DMS 273 treated with DMSO at 0.1 percent for 48 hours (cell line): ENCODE data around the gene MINDY2.

Experiments used
- DNase-seq: peaks from one replicate; lab custom pipeline; 2025; lab: John Stamatoyannopoulos, UW

MINDY2 gene

DNA sequence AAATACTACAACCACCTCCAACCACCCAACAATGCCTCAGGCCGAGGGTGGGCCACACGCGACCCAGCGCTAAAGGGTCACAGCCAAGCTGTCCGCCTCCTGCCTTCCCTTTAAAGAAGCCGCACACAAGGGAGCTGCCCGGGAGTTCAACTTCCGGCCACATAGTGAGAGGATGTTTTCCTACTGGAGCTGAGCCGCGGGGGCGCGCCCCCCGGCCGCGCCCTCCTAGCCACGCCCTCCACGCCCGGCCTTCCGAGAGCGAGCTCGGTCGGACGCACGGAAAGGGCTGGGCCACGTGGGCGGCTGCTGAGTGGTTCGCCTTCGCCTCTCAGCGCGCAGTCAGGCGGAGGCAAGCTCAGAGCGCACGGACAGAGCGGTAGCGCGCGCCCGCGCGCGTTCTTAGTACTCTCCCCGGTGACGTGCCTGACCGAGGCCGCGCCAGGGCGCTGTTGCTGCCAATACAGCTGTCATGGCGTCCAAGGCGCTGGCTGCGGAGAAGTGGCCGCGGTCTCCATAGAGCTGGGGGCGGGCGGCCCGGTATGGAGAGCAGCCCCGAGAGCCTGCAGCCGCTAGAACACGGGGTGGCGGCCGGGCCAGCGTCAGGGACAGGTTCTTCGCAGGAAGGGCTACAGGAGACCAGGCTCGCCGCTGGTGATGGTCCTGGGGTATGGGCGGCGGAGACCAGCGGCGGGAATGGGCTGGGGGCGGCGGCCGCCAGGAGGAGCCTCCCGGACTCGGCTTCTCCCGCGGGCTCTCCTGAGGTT lies at the start of gene MINDY2:
Gene MINDY2, plus strand, starts transcription at position 446 of the 764 bp plus-strand sequence. Its CDS starts 94 bp downstream, at position 540.
- DNase-seq = peak; percentile 89

GRCh38 chr15:58724466-58724865 lies 46.6 kb upstream of the MINDY2 start:
- no peak for DNase-seq

DNA sequence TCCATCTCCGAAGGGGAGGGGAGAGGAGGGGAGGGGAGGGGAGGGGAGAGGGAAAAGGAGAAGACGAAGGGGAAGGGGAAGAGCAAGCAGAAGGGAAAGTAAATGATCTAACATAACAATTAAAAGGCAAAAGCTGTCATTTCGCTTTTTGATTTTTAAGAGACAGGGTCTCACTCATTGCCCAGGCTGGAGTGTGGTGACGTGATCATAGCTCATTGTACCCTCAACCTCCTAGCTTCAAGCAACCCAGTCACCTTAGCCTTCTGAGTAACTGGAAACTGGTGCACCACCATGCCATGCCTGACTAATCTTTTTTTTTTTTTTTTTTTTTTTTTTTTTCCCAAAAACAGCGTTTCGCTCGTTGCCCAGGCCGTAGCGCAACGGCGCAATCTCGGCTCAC lies 44.2 kb upstream of the MINDY2 start:
- DNase-seq = no peak

DNA sequence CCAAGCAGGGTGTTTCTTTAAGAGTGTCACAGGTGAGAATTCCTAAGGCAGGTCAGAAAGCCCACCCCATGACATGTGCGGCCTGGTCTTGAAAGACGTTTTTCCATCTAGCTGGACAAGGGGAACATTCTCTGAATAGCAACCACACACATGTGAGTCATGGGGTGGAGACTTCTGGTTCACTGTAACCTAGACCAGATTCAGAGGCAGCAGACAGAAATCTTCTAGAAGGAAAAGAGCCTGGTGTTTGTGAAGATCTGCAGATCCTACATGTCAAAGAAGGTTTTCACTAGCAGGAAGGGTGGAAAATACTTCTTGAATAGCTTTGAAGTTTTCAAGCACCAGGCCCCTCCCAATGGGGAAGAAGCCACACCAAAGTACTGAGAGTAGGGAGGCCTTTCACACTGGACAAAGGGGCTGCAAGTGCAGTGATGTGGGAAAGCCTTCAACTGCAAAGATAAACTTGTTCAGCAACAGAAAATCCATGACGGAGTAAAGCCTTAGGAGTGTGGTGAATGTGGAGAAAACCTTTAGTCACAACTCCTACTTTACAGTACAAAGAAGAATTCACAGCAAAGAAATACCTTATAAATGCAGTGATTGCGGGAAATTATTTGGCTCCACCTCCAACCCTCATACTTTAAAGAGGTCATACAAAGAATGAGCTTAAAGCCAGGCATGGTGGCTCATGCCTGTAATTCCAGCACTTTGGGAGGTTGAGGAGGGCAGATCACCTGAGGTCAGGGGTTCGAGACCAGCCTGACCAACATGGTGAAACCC lies 39.2 kb upstream of the MINDY2 start:
- DNase-seq = no peak

- DNase-seq = no peak
Observed at GRCh38 chr15:58732625-58733363, 38.3 kb upstream of the MINDY2 start.

DNA sequence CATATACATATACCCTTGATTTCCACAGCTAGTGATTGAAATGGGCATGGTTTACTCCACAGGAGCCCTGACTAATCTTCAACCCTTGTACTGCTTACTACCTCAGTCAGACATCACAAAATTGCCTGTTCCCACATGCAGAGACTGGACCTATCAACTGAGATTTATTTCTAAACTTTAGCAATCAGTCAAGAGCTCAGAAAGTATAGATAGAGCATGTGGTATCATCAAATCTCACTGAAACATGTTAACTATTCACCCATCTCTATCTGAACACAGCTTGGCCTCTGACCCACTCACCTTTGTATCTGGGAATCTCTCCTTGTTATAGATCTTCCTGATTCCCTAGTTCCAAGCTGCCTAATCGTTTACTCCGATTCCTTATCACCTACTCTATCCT lies 36.2 kb upstream of the MINDY2 start:
- no peak for DNase-seq

- no peak for DNase-seq
Observed at GRCh38 chr15:58736018-58736643, 35.0 kb upstream of the MINDY2 start.

DNA sequence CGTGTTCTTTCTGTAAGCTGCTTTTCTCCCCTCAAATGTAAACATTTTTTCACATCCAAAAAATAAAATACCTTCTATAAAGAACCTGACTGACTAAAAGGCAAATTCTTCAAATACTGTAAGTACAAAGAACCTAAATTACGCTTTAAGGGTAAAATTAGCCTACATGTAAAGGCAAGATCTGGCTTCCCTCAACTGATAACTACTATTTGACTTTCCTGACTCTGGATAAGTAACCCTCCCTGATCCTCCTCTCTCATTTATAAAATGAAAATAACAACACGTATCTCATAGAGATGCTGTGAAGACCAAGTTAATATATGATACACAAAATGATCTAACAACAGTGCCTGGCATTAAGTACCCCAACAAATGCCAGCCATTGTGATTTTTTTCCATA lies 33.8 kb upstream of the MINDY2 start:
- DNase-seq = no peak

- DNase-seq = no peak
Observed at GRCh38 chr15:58738046-58738707, 32.9 kb upstream of the MINDY2 start.

- no peak for DNase-seq
Observed at GRCh38 chr15:58740436-58740835, 30.7 kb upstream of the MINDY2 start.

DNA sequence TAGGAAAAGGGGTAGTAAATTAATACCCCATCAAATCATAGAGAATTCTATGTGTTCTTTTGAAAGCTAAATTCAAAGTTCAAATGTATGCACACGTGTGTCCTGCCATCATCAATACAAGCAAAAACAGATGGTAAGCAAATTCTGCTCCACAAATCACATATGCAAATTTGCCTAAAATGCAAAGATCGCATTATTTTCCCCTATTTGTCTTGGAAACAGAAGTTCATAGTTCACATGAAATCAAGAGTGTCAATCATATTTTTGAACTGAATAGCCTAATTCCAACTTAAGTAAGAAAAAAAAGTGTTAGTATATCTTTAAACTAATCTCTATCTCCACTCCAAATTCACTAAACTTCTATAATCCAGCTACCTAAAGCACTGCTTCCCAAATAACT lies 30.1 kb upstream of the MINDY2 start:
- DNase-seq = no peak

GRCh38 chr15:58742022-58742813 lies 28.9 kb upstream of the MINDY2 start:
- no peak for DNase-seq

- no peak for DNase-seq
Observed at GRCh38 chr15:58742819-58743502, 28.1 kb upstream of the MINDY2 start.

GRCh38 chr15:58746174-58746573 lies 24.9 kb upstream of the MINDY2 start:
- no peak for DNase-seq

DNA sequence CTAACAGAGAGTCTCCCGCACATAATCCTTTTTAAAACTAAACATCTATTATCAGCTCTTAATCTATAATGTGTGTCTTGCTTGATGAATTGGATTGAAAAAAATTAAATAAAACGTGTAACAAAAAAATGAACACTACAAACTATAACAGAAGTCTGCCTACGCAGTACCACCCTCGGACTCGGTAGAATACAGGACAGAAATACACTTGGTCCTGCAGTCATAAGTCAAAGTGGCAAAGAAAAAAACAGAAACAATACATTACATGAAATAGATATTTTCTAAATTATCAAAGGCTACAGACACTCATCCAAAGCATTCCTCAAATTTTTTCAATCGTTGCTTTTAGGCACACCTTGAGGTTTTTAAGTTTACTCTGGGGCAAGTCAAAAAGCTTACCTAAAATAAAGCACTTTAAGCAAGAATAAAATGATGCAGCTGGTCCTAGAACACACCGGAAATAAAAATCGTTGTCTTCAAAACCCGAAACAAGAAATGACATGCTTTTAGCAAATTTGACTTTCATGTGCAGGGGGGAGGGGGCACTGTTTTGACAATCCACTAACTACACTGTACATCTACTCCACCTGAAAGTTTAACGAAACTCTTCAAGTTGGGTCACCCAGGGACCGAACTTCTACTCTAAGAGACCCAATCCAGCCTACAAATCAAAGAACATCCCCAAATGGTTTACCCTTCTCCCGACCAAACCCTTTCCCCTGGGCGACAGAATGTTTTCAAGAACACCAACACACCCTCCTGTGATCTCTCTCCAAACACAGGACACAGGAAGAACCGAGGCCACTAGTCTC lies 22.9 kb upstream of the MINDY2 start:
- DNase-seq = no peak

GRCh38 chr15:58748852-58749531 lies 22.1 kb upstream of the MINDY2 start:
- no peak for DNase-seq

DNA sequence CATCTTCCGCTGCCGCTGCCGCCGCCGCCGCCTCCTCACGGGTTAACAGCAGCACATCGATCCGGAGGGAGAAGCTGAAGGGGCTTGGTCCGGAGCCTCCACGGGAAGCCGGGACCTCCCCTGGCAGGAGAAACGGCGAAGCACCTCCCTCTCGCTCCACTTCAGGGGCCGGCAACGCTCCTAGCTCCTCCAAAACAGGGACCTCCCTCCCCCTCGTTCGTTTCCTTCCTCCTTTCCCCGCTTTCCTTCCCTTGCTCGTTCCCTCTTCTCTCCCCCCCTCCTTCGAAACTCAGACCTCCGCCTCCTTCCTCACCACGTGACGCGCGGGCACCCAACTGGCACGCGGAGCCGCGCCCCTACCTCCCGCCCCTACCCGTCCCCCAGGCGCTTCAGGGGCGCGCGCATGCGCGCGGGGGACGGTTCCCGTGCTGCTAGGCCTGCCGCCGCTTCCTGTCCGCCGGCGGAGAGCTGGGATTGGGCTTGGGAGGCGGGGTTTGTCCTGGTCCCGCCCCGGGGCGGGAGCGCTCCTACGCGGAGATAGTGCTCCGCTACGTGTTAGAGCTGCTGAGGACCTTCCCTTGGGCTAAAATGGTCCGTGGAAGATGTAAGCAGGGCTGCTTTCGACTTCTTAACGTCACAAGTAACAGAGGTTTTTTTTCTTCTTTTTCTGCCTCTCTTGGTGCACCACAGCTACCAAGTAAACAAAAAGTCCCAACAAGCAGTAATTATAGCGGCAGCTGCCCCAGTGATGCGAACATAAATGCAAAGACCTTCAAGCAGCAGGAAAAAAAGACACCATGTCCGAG lies 21.4 kb upstream of the MINDY2 start, which contains the start of gene ADAM10:
Gene ADAM10, minus strand, starts transcription at position 176 of the 806 bp plus-strand sequence. Its CDS starts 173 bp downstream, at position 3.
- DNase-seq = peak; percentile 88

DNA sequence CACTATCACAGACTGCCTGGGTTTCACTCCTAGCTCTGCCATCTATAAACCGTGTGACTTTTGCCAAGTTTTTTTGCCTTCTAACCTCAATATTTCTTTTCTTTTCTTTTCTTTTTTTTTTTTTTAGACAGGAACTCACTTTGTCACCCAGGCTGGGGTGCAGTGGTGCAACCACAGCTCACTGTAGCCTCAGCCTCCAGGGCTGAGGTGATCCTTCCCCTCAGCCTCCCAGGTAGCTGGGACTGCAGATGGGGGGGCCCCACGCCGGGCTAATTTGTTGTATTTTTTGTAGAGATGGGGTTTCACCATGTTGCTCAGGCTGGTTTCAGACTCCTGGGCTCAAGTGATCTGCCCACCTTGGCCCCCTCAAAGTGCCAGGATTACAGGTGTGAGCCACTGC lies 18.4 kb upstream of the MINDY2 start:
- no peak for DNase-seq
